Head of caudate nucleus (tissue), 42 donors: ENCODE data around the gene NBPF11.
"Not testable (repeated sequence)": the region's sequence is repeated elsewhere in the genome, so short reads cannot be mapped to it uniquely, and the experiment has no call there.

Experiments
- DNase-seq, 42 donors: peaks; one replicate each; pipeline versions ENCODE4 v3.0.0 to v3.0.0-alpha.2; 2020 to 2021; ENCODE audit warnings: mixed read lengths in 7 of 42
- intact Hi-C: fragments of 100-400 bp; cut with DNase I; formaldehyde crosslinking; loops from one replicate; pipeline ENCODE4 v1.15.0; 2022

Gene NBPF11

DNA sequence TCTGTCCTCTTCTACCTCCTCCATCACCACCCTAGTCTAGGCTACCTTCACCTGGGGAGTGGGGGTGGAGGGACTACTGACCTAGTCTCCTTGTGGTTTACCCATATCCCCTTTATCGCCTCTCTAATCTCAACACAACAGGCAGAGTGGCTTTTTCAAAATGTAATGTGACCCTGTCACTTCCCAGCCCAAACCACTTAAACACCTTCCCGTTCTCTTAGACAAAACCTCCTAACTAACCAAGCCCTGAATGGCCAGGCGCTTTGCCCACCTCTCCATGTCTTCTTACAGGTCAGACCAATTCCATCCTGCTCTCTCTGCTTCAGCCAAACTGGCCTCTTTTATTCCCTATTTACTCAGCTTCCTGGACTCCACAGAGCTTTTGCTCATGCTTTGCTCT, 714 bp upstream of the NBPF11 start:
- intact Hi-C loops, DNase-seq: not testable (repeated sequence)

DNA sequence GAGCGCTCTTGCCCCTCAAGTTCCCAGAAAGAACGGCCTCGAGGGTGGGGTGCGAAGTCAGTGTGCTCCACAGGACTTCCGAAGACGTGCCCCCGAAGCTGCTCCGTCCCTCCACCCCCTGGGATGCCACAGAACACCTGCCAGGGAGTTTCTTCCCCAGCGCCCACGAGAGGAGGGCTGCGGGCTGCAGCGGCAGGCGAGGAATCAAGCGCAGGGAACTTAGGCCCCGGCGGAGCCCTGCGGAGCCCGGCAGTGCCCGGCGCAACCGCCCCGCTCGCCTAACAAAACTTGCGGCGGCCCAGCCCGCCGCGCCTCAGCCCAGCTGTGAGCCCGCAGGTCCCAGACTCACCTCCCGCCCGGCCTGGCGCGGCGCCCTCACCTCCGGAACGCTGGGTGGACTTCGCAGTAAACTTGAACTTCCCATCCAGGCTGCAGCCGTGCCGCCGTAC, 686 bp downstream of the NBPF11 start:
- peak in 23 of 42 donors; percentile 3 to 51 (median 19) for DNase-seq
- intact Hi-C loops, result not testable (repeated sequence)

DNA sequence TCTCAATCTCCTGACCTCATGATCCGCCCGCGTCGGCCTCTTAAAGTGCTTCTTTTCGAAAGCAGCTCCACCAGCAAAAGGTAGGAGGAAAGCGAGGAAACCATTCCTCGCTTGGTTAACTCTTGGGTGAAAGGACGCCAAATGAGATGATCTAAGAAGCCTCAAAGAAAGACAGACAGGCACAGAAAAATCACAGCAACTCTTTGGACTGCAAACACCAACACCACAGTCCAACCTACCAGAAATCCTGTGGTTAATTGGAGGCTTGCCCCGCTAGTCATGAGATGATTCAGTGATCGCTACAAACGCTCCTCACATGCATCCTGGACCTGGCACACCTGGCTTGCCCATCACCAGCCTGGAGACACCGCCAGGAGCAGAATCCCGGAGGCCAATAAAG, 1.1 kb downstream of the NBPF11 start:
- DNase-seq, intact Hi-C loops: not testable (repeated sequence)

DNA sequence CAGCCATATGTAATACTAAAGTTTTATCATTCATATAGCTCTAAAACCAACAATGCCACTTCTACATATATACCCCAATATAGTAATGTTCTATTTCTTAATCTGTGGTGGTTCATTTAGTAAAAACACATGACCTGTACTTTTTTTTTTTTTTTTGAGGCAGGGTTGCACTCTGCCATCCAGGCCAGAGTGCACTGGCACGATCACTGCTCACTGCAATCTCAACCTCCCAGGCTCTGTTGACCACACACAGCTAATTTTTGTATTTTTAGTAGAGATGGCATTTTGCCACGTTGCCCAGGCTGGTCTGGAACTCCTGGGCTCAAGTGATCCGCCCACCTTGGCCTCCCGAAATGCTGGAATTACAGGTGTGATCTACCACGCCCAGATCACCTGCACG, 2.1 kb downstream of the NBPF11 start:
- DNase-seq, intact Hi-C loops: not testable (repeated sequence)

DNA sequence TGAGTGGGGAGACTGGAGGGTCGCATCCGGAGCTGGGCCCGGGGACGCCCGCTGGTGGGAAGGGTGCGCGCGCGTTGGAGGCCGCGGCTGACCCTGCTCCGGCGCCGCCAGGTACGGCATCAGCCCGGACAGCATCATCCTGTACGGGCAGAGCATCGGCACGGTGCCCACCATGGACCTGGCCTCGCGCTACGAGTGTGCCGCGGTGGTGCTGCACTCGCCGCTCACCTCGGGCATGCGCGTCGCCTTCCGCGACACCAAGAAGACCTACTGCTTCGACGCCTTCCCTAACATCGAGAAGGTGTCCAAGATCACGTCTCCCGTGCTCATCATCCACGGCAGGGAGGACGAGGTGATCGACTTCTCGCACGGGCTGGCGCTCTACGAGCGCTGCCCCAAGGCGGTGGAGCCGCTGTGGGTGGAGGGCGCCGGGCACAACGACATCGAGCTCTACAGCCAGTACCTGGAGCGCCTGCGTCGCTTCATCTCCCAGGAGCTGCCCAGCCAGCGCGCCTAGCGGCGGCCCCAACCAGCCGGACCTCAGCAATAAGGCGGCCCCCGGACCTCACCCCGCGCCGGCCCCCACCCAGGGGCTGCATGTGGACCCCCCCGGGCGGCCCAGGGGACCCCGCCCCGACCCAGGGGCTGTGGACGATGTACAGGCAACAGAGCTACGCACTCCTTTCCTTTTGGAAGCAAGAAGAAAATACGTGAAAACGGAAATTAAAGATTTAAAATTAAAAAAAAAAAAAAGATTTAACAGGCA, 2.8 kb downstream of the NBPF11 start:
- DNase-seq, intact Hi-C loops: not testable (repeated sequence)

DNA sequence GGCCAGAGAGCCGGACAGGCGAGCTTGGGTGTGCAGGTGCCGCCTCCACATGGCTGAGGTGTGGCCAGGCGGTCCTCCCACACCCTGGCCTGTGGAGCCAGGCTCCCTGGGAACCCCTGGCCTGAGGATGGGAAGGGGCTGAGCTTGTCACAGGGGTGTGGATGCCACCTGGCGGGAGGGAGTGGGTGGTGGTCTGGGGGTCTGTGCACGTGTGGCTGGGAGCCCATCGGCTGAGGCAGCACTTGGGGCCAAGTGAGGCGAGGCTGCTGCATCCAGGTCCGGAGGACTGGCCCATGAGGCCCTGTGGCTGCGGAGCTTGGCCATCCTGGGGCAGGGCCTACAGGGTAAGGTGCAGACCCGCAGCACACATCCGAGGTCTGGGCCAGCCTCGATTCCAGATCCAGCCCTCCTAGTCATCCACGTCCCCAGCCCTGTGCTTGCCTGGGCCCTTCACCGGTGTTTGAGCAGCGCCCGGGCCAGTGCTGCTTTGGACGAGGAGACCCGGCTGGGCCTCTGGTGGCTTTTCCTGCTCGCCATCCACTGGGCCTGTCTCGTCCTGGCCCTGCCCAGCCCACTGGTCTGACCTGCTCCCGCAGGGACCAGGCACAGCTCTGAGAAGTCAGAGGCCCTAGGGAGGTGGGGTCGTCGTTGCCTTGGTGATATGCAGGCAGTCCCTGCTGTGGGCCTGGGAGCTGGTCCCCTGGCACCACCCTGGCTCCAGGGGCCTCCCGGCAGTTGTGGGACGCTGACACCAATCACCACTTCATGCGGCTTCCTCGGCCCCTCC, 4.8 kb downstream of the NBPF11 start:
- DNase-seq, intact Hi-C loops: not testable (repeated sequence)

DNA sequence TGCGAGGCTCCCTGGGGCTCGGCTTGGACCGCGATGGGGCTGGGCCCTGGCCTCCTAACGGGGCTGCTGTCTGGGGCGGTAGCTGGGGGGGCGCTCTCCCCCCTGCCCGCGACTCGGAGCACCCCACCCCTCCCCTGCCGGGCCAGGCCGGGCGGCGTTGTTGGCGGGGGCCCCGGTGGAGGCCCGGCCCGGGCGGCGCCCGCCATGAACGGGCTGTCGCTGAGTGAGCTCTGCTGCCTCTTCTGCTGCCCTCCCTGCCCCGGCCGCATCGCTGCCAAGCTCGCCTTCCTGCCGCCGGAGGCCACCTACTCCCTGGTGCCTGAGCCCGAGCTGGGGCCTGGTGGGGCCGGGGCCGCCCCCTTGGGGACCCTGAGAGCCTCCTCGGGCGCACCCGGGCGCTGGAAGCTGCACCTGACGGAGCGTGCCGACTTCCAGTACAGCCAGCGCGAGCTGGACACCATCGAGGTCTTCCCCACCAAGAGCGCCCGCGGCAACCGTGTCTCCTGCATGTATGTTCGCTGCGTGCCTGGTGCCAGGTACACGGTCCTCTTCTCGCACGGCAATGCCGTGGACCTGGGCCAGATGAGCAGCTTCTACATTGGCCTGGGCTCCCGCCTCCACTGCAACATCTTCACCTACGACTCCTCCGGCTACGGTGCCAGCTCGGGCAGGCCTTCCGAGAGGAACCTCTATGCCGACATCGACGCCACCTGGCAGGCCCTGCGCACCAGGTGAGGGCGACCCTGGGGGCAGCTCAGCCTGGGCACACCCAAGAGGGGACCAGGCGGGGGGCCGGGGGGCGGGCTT, 5.7 kb downstream of the NBPF11 start:
- intact Hi-C loops, DNase-seq: not testable (repeated sequence)

DNA sequence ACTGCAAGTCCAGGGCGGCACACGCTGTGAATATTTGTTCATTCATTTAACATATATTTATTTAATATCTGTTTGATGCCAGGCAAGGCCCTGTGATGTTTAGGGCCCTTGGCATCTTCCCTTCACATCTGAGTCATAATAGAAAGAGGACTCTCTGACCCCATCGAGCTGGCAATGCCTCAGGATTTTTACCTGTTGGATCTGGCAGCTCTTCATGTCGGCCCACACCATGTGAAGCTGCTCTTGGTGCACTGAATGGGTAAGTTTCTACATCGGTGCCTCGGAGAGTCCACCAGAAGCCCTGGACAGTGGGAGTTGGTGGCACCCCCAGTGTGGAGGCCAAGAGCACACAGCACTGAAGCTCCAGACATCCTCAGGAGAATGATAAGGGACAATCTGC, 8.9 kb downstream of the NBPF11 start:
- DNase-seq, intact Hi-C loops: not testable (repeated sequence)

DNA sequence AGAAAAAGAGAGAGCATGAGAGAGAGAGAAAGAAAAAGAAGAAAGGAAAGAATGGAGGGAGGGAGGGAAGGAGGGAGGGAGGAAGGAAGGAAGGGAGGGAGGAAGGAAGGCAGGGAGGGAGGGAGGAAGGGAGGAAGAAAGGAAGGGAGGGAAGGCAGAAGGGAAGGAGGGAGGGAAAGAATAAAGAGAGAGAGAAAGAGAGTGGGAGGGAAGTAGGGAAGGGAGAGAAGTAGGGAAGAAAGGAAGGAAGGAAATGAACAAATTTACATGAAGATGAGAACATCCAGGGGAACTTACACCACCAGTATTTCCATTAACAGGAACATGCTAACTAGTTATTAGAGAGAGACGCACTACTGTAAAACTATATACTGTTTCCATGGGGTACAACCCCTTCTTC, 10.1 kb downstream of the NBPF11 start:
- DNase-seq, intact Hi-C loops: not testable (repeated sequence)

DNA sequence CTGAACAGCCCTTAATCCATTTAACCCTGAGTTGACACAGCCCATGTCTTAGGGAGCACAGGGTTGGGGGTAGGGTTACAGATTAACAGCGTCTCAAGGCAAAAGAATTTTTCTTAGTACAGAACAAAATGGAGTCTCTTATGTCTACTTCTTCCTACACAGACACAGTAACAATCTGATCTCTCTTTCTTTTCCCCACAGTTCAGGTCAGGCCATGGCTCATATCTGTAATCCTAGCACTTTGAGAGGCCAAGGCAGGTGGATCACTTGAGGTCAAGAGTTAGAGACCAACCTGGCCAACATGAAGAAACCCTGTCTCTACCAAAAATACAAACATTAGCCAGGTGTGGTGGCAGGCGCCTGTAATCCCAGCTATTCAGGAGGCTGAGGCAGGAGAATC, 13.5 kb downstream of the NBPF11 start:
- intact Hi-C loops, DNase-seq: not testable (repeated sequence)

DNA sequence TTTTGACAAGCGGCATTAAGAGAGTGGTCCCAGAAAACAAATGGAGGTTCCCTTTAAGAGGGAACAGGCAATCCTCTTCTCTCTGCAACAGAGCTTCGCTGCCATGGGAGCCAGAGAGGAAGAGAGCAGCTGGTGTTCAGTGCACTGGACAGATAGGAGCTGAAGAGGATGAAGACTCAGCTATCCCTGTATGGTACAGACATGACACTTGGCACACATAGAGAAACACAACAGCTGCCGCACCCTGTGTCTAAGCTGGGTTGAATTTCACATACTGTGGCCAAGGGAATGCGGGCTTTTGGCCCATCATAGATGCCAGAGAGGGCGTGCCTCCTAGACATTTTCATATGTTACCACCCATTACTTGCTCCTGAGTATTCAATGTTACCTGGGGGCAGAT, 29.7 kb downstream of the NBPF11 start:
- intact Hi-C loops, DNase-seq: not testable (repeated sequence)

DNA sequence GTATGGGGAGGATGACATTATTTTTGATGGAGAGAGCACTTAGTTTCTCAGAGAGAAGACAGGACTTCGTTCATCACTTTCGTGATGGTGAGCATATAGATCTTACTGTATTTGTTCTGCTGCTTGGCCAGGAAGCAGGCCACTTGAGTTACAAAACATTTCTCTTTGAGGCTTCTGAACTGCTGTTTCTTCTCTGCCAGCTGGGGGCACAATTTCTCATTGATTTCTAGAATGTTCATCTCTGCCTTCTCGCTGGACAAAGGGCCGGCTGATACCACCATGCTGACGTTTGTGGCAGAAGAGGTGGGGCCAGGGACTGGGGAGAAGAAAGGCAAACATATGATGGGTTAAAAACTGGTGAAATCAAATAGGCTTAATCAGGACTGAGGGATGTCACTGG, 31.7 kb downstream of the NBPF11 start:
- DNase-seq, result peak in 14 of 42 donors; percentile 1 to 53 (median 10)
- intact Hi-C loops, result not testable (repeated sequence)

DNA sequence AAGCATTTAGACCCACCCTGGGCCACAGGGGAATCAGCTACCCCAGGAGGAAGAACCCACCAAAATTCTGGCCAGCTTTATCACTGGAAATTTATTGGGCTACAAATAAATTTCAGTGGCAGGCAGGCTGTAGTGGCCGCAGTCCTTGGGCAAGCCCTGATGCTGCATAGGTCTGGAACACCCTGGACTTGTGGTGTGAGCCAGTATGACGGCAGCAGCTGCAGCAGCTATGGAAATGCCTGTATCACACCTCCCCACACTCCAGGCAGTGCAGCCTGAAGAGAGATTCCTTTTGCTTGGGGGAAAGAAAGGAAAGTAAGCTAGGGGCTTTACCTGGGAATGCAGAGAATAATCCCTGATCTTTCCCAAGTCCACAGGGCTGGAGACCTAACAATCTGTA, 56.3 kb downstream of the NBPF11 start:
- intact Hi-C loops, DNase-seq: not testable (repeated sequence)

DNA sequence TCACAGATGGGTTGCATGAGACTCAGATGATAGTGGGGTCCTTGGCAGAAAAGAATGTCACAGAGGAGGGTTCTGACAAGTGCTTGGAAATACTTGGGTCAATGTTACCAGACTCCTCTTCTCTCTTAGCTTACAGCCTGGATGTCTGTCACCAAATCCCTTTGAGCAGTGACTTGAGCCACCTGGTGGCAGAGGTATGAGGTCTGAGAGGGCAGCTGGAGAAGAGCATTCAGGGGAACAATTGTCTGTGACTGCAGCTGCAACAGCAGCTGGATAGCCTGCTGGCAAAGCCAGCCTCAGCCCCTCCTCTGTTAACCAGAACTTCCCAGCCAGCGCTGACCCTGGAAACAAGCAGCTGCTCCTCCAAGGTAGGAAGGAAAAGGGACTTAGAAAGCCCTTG, 65.9 kb downstream of the NBPF11 start:
- intact Hi-C loops, DNase-seq: not testable (repeated sequence)

DNA sequence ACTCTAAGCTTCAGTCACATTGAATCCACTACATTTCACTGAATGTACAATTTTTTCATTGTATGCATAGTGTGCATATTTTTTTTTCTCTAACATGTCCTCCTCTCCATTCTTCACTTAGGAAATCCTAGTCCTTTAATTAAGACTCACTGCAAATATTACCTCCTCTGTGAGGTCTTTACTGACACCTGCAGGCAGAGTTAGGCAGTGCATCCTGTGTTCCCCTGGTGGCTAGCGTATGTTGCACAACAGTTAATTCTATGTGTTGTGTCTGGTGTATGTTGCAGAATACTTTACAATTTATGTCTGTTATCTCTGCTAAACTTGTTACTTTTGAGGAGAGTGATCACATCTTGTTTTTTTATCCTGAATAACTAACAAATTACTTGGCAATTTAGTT, 70.9 kb downstream of the NBPF11 start:
- intact Hi-C loops, DNase-seq: not testable (repeated sequence)

DNA sequence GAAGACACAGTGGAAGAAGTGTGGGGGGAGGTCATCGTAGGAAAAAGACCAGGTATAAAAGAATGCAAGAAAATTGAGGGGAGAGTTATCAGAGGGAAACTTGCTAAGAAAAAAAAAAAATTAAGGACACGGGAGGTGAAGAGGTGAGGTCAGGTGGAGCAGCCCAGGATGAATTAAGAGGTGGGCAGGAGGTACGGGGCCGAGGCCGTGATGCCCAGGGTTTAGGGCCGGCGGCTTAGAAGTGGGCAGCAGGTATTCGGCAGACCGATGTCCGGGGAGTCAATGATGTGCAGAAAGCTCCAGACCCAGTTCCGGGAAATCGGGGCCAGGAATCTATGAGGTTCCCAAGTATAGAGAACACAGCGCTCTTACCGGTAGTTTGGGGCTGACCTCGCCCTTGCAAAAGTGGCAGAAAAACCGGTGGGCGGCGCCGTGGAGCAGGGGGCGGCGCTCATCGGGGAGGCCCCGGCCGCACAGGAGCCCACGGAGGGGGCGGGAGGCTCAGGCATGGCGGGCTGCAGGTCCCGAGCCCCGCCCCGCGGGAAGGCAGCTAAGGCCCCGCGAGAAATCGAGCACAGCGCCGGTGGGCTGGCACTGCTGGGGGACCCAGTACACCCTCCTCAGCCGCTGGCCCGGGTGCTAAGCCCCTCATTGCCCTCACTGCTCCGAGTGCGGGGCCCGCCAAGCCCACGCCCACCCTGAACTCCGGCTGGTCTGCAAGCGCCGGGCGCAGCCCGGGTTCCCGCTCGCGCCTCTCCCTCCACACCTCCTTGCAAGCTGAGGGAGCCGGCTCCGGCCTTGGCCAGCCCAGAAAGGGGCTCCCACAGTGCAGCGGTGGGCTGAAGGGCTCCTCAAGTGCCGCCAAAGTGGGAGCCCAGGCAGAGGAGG, 73.2 kb downstream of the NBPF11 start:
- intact Hi-C loops, DNase-seq: not testable (repeated sequence)

DNA sequence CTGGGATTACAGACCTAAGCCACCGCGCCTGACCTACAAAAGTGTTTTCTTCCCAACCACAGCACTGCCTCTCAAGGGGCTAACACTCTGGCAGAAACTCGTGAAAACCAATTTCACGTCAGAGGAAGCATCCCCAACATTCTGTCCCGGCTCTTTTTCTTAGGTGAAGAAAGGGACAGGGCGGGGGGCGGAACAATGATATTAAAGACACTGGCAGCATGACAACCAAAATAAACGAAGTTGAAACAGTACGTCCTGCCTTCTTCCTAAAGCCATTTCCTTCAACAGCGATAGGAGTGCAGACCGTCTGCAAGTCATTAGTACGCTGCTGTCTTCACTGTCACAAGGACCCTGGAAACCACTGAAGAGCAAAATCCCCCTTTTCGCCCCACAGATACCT, 74.0 kb downstream of the NBPF11 start:
- intact Hi-C loops, DNase-seq: not testable (repeated sequence)

DNA sequence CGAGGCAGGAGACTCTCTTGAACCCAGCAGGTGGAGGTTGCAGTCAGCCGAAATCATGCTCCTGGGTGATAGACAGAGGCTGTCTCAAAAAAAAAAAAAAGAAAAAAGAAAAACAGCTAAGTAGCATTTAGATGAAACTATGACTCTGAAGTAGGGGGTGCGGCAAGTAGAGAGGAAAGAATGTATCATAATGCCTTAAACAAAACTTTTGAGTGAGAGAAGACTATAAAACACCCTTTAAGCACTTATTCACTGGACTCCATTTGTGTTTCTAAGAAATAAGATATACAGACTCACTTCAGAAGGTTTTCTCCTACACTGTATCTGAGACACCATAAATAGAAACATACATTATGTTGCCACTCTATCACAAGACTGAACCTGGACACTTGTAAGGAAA, 74.6 kb downstream of the NBPF11 start:
- DNase-seq, intact Hi-C loops: not testable (repeated sequence)
